ENCODE results near the gene KRT2. TPM values are rescaled to one million over a fixed set of nuclear protein-coding genes. Genes with fewer than 3 reads are reported as not detected.

The KRT2 gene
- total and polyA plus RNA-seq, 2 of the 4 experiments (the other 2 are of a cell fraction) = not detected

DNA sequence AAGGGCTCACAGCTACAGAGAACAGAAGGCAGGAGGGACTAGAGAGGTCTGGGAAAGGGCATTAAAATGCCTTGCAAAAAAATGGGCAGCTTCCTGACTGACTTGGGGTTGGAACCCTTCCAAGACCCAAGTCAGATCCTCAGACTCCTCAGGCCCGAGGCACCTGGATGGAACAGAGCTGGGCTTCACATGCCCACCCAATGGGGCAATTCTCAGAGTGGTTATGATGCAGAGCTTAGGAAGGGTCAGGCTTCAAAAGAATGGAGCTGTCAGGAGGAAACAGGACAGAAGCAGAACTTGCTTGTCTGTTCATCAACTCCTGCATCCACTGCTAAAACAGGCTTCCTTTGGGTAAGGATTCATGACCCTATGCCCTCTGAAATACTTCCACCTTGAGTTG, 37.9 kb upstream of the KRT2 start:
- no peak overlapping the region for H2BK120ac ChIP-seq (ENCODE audit: low read depth, low read length)
- H4K5ac ChIP-seq (ENCODE audit: low read depth, low read length) = no peak overlapping the region
- H3K36me3 ChIP-seq (ENCODE audit: control insufficient read depth, insufficient read depth, low read length) = no peaks in the 10 kb centered on the region
- peaks cover 58% of the 10 kb centered on the region for H3K27me3 ChIP-seq (ENCODE audit: control insufficient read depth, insufficient read depth, low read length)
- H3K79me1 ChIP-seq (ENCODE audit: low read depth in 1 of 2, low read length in 2 of 2) = no peaks in the 10 kb centered on the region
- dilution Hi-C loops (cut with HindIII; ENCODE audit: low sequenced_read_pairs, unreplicated experiment) (no loop called here), in situ Hi-C loops (cut with MboI; ENCODE audit: low sequenced_read_pairs) (no loop called here), intact Hi-C loops (cut with micrococcal nuclease) (no loop called here)
- H2AFZ ChIP-seq (replicated peaks; ENCODE audit: low read length, poor library complexity) = no peak overlapping the region
- H2AK9ac ChIP-seq (replicated peaks; ENCODE audit: low read depth, low read length, poor library complexity) = no peak overlapping the region
- H4K91ac ChIP-seq (ENCODE audit: insufficient read depth, low read depth, low read length) = no peak overlapping the region
- ChIA-PET POLR2A (ENCODE audit: unreplicated experiment) (no interaction called here), CTCF (no interaction called here)
- no TSS peak for BruUV-seq (replicated peaks)
- H3K14ac ChIP-seq (replicated peaks; ENCODE audit: low read depth, low read length) = no peak overlapping the region
- H4K8ac ChIP-seq (ENCODE audit: low read depth in 2 of 2, low read length in 2 of 2) = no peak overlapping the region
- H2BK15ac ChIP-seq (ENCODE audit: low read depth, low read length) = no peak overlapping the region
- no peak overlapping the region for H3K18ac ChIP-seq (ENCODE audit: low read depth, low read length)
- H3K9ac ChIP-seq (ENCODE audit: low read depth, low read length) = no peak overlapping the region
- H3K4me1 ChIP-seq (ENCODE audit: control insufficient read depth, insufficient read depth, low read length) = peaks cover 2% of the 10 kb centered on the region; the same call in 1 of the 2 replicates
- no peak overlapping the region for H3K23ac ChIP-seq (ENCODE audit: low read depth, low read length)
- TF ChIP-seq MAFK (IDR thresholded peaks at IDR 0.05; ENCODE audit: low read depth, low read length) (no peak), MXI1 (IDR thresholded peaks at IDR 0.05; ENCODE audit: borderline replicate concordance, low read depth, low read length) (no peak), MAZ (IDR thresholded peaks at IDR 0.05; ENCODE audit: borderline replicate concordance, low read depth, low read length) (no peak), FOS (IDR thresholded peaks at IDR 0.05; ENCODE audit: low read depth, low read length) (no peak), BHLHE40 (IDR thresholded peaks at IDR 0.05; ENCODE audit: low read depth, low read length) (no peak), RFX5 (IDR thresholded peaks at IDR 0.05; ENCODE audit: low read depth, low read length) (no peak), NFE2L2 (IDR thresholded peaks at IDR 0.05; ENCODE audit: low read depth, low read length) (no peak), CEBPB (IDR thresholded peaks at IDR 0.05; ENCODE audit: low read depth, low read length) (no peak), POLR2A (IDR thresholded peaks at IDR 0.05; ENCODE audit: low read depth, low read length) (no peak), RCOR1 (IDR thresholded peaks at IDR 0.05; ENCODE audit: insufficient replicate concordance, low read length) (no peak), SMC3 (IDR thresholded peaks at IDR 0.05; ENCODE audit: low read depth, low read length) (no peak), CHD1 (IDR thresholded peaks at IDR 0.05; ENCODE audit: low read depth, low read length) (no peak), RAD21 (IDR thresholded peaks at IDR 0.05; ENCODE audit: low read length) (no peak)
- TF ChIP-seq, protein P1, sequence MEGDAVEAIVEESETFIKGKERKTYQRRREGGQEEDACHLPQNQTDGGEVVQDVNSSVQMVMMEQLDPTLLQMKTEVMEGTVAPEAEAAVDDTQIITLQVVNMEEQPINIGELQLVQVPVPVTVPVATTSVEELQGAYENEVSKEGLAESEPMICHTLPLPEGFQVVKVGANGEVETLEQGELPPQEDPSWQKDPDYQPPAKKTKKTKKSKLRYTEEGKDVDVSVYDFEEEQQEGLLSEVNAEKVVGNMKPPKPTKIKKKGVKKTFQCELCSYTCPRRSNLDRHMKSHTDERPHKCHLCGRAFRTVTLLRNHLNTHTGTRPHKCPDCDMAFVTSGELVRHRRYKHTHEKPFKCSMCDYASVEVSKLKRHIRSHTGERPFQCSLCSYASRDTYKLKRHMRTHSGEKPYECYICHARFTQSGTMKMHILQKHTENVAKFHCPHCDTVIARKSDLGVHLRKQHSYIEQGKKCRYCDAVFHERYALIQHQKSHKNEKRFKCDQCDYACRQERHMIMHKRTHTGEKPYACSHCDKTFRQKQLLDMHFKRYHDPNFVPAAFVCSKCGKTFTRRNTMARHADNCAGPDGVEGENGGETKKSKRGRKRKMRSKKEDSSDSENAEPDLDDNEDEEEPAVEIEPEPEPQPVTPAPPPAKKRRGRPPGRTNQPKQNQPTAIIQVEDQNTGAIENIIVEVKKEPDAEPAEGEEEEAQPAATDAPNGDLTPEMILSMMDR (conservative IDR thresholded peaks at IDR 0.05; ENCODE audit: low read depth, low read length) = no peak
- TF ChIP-seq, protein P2, sequence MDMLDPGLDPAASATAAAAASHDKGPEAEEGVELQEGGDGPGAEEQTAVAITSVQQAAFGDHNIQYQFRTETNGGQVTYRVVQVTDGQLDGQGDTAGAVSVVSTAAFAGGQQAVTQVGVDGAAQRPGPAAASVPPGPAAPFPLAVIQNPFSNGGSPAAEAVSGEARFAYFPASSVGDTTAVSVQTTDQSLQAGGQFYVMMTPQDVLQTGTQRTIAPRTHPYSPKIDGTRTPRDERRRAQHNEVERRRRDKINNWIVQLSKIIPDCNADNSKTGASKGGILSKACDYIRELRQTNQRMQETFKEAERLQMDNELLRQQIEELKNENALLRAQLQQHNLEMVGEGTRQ (IDR thresholded peaks at IDR 0.05; ENCODE audit: low read depth, low read length) = no peak
- TF ChIP-seq, protein P3, sequence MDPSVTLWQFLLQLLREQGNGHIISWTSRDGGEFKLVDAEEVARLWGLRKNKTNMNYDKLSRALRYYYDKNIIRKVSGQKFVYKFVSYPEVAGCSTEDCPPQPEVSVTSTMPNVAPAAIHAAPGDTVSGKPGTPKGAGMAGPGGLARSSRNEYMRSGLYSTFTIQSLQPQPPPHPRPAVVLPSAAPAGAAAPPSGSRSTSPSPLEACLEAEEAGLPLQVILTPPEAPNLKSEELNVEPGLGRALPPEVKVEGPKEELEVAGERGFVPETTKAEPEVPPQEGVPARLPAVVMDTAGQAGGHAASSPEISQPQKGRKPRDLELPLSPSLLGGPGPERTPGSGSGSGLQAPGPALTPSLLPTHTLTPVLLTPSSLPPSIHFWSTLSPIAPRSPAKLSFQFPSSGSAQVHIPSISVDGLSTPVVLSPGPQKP (IDR thresholded peaks at IDR 0.05; ENCODE audit: borderline replicate concordance, low read depth, low read length) = no peak
- no CpG with 5 or more reads among the region's 1 CpG for WGBS, 2 experiments (ENCODE audit: extremely low coverage in 2 of 2, insufficient read length in 1 of 2)
- H3K27ac ChIP-seq (ENCODE audit: insufficient read depth, low read length) = no peak overlapping the region
- no peak overlapping the region for H3K56ac ChIP-seq (ENCODE audit: extremely low read depth, insufficient read depth, low read length)
- H3K4ac ChIP-seq (ENCODE audit: low read depth, low read length) = no peak overlapping the region
- H2BK20ac ChIP-seq (ENCODE audit: low read depth, low read length) = no peak overlapping the region
- no peak overlapping the region for H3K4me3 ChIP-seq (ENCODE audit: insufficient read depth, low read depth, low read length)
- no peak overlapping the region for H2BK5ac ChIP-seq (ENCODE audit: low read depth, low read length, poor library complexity, severe bottlenecking)
- no peak overlapping the region for H2AK5ac ChIP-seq (ENCODE audit: low read depth, low read length)
- no peaks in the 10 kb centered on the region for H3K9me1 ChIP-seq (ENCODE audit: insufficient read depth, low read length)
- ATAC-seq (ENCODE audit: low read depth) = no peak
- no peak for DNase-seq
- no peaks in the 10 kb centered on the region for H4K20me1 ChIP-seq (ENCODE audit: insufficient read depth, low read length)
- H3K9me3 ChIP-seq (ENCODE audit: control insufficient read depth, insufficient read depth, low read length) = no peaks in the 10 kb centered on the region
- no peak overlapping the region for H3K4me2 ChIP-seq (ENCODE audit: low read depth, low read length)

Measured in IMR-90 (cell line).